Neural cell (in vitro differentiated cells): ENCODE measurements around the gene FGF5.

Source experiments
- CTCF ChIP-seq: fragments of 450-650 bp; IDR thresholded peaks from 2 replicates; pipeline ENCODE4 v1.5.1; 2014; ENCODE audit warnings: antibody characterized with exemption, mild to moderate bottlenecking, moderate library complexity; ENCODE audit not compliant: poor library complexity, severe bottlenecking
- EP300 ChIP-seq: fragments of 450-650 bp; conservative IDR thresholded peaks from 2 replicates; pipeline ENCODE4 v1.6.1; 2014; ENCODE audit warnings: antibody characterized with exemption, mild to moderate bottlenecking, moderate library complexity; ENCODE audit not compliant: poor library complexity, severe bottlenecking
- EZH2 ChIP-seq: fragments of 200-600, 300-800 bp; shearing (Covaris generic), sonication (generic); IDR thresholded peaks from 2 replicates; pipeline ENCODE4 v1.6.1; 2014; ENCODE audit warnings: antibody characterized with exemption, low read length, borderline replicate concordance, mild to moderate bottlenecking; ENCODE audit not compliant: insufficient read depth, poor library complexity, severe bottlenecking
- POLR2AphosphoS5 ChIP-seq: IDR thresholded peaks from 2 replicates; pipeline ENCODE4 v1.6.1; 2012
- RAD21 ChIP-seq: fragments of 450-650 bp; conservative IDR thresholded peaks from 2 replicates; pipeline ENCODE4 v1.6.1; 2014; ENCODE audit warnings: antibody characterized with exemption, mild to moderate bottlenecking, moderate library complexity
- SMC3 ChIP-seq: fragments of 450-650 bp; conservative IDR thresholded peaks from 2 replicates; pipeline ENCODE4 v1.6.1; 2014; ENCODE audit warnings: antibody characterized with exemption, mild to moderate bottlenecking, moderate library complexity; ENCODE audit not compliant: poor library complexity
- TAF1 ChIP-seq: IDR thresholded peaks from 2 replicates; pipeline ENCODE4 v1.6.1; 2012; ENCODE audit warnings: low read depth

GRCh38 chr4:80311130-80311529, 44.7 kb downstream of the FGF5 start:
- TF ChIP-seq CTCF: no peak
- no peak for TF ChIP-seq RAD21
- no peak for TF ChIP-seq EZH2
- no peak for TF ChIP-seq POLR2AphosphoS5
- no peak for TF ChIP-seq EP300
- TF ChIP-seq TAF1: no peak
- TF ChIP-seq SMC3: no peak
